Stimulated activated CD4-positive, alpha-beta T cell treated with anti-CD3 and anti-CD28 coated beads, TNF-alpha, amount 100 ng/mL, for 24 hours (primary cell): ENCODE results near the gene DUSP28.

ENCODE experiments used
- DNase-seq, 3 experiments: peaks; one replicate each; pipeline ENCODE4 v3.0.0-alpha.2; 2020; ENCODE audit warnings: low read depth in 3 of 3

Gene DUSP28

GRCh38 chr2:240585681-240586197, 25.6 kb downstream of the DUSP28 start:
- no peak for DNase-seq

DNA sequence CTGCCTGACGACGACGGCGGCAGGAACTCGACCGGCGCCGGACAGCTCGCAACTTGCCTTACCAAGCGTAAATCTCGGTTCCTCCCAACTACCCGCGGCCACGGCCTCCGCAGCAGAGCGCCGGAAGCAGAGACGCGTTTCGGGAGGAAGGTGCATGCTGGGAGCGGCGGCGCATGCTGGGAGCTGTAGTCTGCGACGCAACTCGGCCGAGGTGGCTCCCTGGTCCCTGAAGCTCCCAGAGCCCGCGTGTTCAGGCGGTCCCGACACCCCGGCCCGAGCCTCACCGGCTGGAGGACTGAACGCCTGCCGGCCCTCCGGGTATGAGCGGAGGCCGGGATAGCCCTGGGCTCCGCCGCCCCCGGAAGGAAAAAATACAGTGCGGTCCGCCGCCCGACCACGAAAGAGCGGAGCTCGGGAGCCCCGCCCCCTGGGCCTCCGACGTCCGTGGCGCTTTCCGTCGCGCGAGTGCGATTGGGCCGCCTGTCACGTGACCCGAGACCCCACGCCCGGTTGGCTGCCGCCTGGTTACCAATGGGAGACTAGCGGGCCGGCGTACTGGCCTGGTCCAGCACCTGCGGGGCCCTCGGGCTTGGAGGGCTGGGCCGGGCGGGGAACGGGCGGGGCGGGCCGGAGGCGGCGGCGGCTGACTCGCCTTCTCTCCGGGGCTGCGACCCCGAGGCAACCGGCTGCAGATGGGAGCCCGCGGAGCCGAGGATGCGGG, 26.2 kb downstream of the DUSP28 start, which contains the start of gene CAPN10:
Gene CAPN10, plus strand, starts transcription at position 537 of the 721 bp plus-strand sequence. Its CDS starts 178 bp downstream, at position 715.
- DNase-seq: peak; percentile 94 to 97 (median 94)

DNA sequence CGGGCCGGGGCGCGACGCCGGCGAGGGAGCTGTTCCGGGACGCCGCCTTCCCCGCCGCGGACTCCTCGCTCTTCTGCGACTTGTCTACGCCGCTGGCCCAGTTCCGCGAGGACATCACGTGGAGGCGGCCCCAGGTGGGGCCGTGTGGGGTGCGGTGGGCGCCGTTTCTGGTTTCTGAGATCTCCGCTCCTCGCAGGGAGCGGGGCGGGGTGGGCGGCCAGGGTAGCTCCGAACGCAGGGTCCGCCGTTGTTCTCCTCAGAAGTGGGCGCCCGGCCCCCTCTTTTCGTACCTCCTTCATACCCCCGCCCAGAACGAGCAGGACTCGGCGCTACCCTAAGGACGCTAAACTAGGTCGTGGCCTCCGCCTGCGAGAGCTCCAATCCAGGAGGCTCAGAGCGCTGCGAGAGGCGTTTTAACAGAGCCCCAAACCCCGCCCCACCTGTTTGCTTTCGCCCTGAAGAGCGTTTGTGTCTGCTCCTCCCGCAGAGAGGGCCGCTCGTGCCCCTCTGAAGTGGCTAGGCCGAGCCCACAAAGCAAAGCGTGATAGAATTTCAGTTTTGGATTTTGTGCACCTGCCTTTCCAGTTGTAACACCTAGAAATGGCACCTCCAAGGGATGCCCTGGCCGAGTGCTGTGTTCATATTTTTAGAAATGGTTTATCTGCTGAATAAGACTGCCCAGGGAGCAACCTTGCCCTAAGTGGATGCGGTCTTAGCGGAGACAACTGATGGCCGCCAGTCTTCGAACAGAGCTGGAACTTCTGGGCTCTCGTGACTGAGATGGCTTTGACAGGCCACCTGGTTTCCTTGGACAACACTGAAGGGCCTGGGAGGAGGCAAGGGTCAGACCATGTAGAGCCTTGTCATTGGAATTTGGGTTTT, 27.0 kb downstream of the DUSP28 start:
- peak in 1 of 3 experiments; percentile 42 for DNase-seq

- DNase-seq: no peak
Observed at GRCh38 chr2:240588006-240588655, 28.0 kb downstream of the DUSP28 start.

GRCh38 chr2:240588669-240589068, 28.5 kb downstream of the DUSP28 start:
- DNase-seq: no peak

DNA sequence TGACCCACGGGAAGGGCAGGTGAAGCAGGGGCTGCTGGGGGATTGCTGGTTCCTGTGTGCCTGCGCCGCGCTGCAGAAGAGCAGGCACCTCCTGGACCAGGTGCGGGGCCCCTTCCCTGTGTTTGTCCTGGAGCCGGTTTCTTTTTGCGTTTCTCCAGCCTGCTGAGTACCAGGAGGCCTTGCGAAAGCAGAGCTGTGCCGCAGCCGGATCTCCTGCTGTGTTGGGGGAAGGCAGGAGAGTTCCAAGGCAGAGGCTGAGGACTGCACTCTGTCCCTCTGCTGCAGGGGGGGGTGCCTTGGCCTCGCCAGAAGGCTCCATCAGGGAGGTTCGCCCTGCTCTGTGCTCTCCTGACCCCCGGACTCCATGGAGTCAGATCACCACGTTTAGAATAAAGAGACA, 29.2 kb downstream of the DUSP28 start:
- no peak for DNase-seq

DNA sequence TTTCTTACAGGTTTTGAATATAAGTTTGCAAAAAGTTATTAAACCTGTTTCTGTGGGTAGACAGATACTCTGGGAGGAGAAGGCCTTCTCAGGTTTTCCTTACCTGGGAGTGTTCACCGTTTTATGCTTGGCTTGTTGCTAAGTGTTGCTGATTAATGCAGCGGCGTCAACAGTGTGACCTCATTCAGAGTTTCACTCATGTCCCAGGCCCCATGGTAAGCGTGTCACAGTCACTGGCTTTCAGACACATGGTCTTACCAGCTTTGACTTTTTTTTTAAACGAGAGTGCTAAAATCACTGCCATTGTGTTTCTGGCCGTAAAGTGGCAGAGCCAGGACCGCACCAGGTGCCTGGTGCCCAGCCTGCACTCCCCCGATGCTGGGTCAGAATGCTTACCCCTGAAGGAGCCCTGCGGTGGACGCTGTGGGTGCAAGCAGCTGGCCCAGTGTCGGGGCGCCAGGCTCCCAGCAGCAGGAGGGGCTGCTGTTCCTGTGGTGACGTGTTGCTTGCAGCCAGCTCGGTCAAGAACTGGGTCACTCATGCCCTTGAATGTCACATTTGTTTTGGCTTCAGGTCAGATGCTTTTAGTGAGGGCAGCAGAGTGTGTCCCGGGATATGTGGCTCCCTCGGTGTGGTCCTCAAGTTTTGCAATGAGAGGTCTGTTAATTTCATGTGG, 29.8 kb downstream of the DUSP28 start:
- DNase-seq: no peak

DNA sequence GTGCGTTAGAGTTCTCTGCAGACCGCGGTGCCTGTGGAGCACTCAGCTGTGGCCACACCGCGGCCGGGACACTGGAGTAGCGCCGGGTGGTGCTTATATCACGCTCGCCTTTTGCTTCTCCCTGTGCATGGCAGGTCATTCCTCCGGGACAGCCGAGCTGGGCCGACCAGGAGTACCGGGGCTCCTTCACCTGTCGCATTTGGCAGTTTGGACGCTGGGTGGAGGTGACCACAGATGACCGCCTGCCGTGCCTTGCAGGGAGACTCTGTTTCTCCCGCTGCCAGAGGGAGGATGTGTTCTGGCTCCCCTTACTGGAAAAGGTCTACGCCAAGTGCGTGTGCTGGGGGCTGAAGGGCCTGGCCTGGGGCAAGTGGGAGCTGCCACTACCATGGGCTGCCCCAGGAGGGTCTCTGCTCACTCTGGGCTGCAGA, 30.5 kb downstream of the DUSP28 start:
- no peak for DNase-seq

DNA sequence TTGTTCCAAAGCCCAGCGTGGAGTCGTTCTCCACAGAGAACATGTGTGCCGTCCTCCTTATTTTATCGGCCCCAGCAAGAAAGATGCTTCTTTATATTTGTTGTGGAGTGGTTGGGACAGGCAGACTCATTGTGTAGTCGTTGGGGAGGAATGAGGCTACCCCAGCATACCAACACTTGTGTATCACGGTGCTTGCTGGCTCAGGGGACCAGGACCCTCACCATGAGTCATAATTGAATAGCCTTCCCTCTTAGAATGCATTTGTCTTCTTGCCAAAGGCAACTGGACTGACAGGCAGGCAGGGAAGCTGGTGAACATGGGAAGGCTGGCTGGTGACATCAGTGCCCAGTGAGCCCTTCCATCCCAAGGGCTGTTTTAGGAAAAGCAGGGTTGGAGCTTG, 31.1 kb downstream of the DUSP28 start:
- DNase-seq: no peak

- DNase-seq: no peak
Observed at GRCh38 chr2:240591784-240592183, 31.6 kb downstream of the DUSP28 start.

DNA sequence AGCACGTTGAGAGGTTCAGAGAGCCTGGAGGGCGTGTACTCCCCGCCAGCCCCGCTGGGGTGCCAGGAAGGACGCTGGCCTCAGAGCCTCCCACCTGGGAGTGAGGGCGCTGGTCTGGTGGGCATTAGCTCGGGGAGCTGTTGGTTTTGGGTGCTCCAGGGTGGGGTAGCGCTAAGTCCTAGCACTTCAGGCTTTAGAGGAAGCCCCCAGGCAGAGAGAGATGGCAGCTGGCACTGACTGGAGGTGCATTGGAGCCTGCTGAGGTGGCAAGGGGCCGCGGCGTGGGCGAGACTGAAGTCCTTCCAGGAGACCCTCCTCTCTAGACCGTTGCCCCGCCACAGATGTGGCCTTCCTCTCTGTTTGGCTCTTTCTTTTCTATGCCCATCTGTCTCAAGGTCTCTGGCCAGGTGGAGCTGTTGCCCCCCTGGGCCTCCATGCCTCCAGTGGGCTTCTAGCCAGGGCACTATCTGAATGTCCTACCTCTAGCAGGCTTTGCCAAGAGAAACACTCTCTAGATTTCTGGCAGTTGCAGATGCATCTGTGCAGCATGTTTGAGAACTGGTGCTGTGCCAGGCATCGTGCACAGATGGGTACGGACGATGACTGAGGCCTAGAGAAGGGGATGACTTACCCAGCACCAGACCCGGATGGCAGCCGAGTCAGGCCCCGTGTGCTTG, 33.0 kb downstream of the DUSP28 start:
- no peak for DNase-seq

DNA sequence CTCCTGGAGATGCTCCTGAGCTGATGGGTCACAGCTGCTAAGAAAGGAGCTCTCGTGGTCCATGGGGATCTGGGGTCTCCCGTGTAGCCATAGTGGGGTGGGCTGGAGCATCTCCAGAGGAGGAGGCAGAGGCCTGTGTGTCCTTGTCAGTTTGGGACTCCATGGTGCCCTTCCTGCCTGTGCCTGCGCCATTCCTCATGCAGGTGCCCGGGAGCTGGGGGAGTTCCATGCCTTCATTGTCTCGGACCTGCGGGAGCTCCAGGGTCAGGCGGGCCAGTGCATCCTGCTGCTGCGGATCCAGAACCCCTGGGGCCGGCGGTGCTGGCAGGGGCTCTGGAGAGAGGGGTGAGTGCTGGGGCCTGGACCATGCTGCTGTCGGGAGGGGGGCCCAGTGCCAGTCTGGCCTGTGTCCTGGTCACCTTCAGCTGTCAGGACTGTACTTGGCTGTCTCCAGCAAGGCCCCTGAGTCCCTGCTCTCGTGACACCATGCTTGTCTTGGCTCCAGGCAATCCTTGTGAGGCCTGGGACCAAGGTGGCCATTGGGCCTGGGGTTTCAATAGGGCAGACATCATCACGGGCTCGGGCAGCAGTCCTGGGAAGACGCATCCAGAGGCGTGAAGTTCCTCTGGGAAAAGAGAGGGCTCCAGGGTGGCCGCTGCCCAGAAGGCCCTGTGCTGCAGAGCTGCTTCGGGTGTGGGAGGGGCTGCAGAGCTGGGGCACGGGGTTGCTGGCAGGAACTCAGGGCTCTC, 33.7 kb downstream of the DUSP28 start:
- DNase-seq: no peak

DNA sequence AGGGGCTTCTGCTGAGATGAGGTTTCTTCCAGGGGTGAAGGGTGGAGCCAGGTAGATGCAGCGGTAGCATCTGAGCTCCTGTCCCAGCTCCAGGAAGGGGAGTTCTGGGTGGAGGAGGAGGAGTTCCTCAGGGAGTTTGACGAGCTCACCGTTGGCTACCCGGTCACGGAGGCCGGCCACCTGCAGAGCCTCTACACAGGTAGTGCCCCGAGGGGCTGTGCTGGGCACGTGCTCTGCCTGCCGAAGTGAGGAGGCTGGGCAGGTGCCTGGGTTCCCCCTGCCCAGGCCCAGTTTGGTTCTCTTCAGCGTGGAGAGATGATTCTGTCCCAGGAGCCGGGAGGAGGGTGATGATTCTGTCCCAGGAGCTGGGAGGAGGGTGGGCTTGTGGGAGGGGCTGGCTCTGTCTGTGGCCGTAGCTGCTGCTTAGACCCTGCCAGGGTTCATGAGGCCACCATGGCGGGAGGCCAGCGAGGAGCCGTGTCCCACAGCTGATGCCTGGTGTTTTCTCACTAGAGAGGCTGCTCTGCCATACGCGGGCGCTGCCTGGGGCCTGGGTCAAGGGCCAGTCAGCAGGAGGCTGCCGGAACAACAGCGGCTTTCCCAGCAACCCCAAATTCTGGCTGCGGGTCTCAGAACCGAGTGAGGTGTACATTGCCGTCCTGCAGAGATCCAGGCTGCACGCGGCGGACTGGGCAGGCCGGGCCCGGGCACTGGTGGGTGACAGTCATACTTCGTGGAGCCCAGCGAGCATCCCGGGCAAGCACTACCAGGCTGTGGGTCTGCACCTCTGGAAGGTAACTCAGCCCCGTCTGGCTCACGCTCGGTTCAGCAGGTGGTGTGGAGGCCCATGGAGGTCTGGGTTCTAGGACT, 34.6 kb downstream of the DUSP28 start:
- DNase-seq: no peak

DNA sequence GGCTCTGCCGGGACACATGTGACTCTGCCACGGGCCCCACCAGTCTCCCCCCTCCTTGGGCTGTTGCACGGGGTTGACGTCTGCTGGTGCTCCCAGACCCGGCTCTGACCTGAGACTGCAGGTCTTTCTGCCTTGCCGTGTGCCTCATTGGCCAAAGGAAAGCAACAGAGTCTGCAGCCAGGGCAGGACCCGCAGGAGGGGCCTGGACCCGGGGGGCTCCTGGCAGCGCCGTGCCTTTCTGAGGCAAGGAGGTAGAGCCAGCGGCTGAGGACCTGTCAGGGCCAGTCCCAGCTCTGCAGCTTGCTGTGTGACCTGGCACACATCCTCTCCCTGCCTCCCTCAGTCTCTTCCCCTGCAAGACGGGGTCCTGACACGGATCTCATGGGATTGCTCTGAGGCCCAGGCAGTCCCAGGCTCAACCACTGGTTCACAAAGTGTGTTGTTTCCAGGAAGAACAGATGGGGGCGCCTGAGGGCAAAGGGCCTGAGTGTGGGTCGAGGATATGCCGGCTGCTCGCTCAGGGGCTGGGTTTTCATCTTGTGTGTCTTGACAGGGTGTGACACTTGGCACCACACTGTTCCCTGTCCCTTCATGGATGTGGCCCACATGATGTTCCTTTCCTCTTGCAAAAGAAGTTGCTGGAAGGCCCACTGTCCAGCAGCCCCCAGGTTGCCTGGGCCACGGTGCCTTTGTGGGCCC, 35.4 kb downstream of the DUSP28 start:
- peak in 1 of 3 experiments; percentile 33 for DNase-seq

DNA sequence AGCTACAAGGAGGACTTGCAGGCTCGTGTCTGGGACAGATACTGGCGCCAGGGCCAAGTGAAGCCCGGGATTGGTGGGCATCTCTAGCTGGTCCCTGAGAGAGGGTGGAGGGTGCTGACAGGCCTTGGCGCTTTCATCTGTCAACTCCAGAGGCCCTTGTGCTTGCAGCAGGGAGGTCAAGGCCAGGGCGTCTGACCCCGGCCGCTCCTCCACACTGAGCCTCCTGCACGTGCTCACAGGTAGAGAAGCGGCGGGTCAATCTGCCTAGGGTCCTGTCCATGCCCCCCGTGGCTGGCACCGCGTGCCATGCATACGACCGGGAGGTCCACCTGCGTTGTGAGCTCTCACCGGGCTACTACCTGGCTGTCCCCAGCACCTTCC, 35.9 kb downstream of the DUSP28 start:
- DNase-seq: no peak

DNA sequence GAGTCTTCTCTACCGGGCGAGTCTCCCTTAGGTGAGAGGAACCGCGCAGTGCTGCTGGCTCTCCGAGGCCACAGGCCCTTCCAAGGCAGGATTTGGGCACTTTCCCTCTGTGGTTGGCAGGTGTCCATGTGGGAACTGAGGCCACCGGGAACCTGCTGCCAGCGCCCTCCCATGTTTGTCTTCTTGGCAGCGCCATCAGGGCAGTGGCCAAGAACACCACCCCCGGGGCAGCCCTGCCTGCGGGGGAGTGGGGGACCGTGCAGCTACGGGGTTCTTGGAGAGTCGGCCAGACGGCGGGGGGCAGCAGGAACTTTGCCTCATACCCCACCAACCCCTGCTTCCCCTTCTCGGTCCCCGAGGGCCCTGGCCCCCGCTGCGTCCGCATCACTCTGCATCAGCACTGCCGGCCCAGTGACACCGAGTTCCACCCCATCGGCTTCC, 36.4 kb downstream of the DUSP28 start:
- no peak for DNase-seq

DNA sequence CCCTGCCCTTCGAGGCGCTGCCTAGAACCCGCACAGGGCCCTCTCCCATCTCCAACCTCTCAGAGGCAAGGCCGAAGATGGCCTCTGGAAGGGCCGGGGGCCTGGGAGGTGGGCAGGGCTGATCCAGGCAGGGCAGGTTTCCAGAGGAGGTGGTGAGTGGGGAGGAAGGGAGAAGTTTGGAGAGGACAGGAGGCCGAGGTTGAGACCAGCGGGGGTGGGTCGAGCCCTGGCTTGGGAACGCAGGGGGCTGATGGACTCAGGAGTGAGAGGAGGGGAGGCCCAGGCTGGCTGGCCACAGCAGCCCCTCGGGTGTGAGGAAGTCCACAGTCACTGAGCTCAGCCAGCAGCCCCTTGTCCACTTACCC, 36.9 kb downstream of the DUSP28 start:
- DNase-seq: no peak

DNA sequence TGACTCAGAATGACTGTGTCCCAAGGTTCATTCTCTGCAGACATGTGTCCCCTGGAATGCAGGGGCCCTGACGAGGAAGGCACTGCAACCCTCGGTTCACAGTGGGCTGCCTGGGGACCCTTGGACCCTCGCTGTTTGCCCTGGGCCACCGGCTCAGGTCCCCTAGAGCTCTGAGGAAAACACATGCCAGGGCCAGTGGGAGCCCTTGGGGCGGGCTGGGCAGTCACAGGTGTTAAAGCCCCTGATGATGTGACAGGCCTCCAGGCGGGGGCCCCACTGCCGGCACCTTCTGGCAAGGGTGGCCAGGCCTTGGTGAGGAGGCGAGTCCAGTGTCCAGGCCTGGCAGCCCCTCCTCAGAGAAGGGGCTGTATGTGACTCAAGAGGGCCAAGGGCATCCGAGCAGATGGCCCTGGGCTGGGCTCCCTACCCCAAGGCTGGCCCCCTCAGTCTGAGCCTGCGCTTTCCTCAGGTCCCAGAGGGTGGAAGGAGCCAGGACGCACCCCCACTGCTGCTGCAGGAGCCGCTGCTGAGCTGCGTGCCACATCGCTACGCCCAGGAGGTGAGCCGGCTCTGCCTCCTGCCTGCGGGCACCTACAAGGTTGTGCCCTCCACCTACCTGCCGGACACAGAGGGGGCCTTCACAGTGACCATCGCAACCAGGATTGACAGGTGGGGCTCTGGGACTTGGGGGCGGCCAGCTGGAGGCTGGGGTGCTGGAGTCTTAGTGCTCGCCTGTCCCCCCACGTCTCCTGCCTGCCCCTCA, 37.4 kb downstream of the DUSP28 start:
- no peak for DNase-seq
